ENCODE data around the gene CLDN20. TPM values are rescaled to one million over a fixed set of nuclear protein-coding genes. Genes with fewer than 3 reads are reported as not detected.
A peak's percentile ranks its signal among the peaks of the same experiment; 100 is the strongest.

The CLDN20 gene
- total and polyA plus RNA-seq, 10 of the 15 experiments (the other 5 are each of a cell fraction or from before 2014, with no cell fraction given), result 0.13 to 0.23 TPM; not detected in 8

GRCh38 chr6:155248008-155249001 lies 15.5 kb upstream of the CLDN20 start (continued):
- TF ChIP-seq, protein P1, sequence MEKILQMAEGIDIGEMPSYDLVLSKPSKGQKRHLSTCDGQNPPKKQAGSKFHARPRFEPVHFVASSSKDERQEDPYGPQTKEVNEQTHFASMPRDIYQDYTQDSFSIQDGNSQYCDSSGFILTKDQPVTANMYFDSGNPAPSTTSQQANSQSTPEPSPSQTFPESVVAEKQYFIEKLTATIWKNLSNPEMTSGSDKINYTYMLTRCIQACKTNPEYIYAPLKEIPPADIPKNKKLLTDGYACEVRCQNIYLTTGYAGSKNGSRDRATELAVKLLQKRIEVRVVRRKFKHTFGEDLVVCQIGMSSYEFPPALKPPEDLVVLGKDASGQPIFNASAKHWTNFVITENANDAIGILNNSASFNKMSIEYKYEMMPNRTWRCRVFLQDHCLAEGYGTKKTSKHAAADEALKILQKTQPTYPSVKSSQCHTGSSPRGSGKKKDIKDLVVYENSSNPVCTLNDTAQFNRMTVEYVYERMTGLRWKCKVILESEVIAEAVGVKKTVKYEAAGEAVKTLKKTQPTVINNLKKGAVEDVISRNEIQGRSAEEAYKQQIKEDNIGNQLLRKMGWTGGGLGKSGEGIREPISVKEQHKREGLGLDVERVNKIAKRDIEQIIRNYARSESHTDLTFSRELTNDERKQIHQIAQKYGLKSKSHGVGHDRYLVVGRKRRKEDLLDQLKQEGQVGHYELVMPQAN (conservative IDR thresholded peaks at IDR 0.05), result no peak
- TF ChIP-seq KDM1A (IDR thresholded peaks at IDR 0.05; ENCODE audit: borderline replicate concordance) (no peak), ZNF384 (IDR thresholded peaks at IDR 0.05; ENCODE audit: borderline replicate concordance, low read depth, low read length) (no peak), MXI1 (IDR thresholded peaks at IDR 0.05; ENCODE audit: low read depth, low read length) (no peak), PML (IDR thresholded peaks at IDR 0.05; ENCODE audit: low read length) (no peak), SMAD5 (IDR thresholded peaks at IDR 0.05; ENCODE audit: low read depth) (no peak), TCF3 (IDR thresholded peaks at IDR 0.05; ENCODE audit: borderline replicate concordance, insufficient read depth, low read depth, low read length) (no peak), ZBTB40 (IDR thresholded peaks at IDR 0.05; ENCODE audit: borderline replicate concordance) (no peak), BCL11A (IDR thresholded peaks at IDR 0.05; ENCODE audit: low read depth, low read length) (no peak), ATF7 (IDR thresholded peaks at IDR 0.05; ENCODE audit: low read depth) (0 out of 2 replicates have a peak, but pooled peaks have one; percentile 31), HDAC2 (IDR thresholded peaks at IDR 0.05) (no peak), FOS (IDR thresholded peaks at IDR 0.05; ENCODE audit: borderline replicate concordance, extremely low read depth, insufficient read length) (no peak), DPF2 (IDR thresholded peaks at IDR 0.05) (no peak), MYC (IDR thresholded peaks at IDR 0.05; ENCODE audit: insufficient read depth, insufficient read length, insufficient replicate concordance, low read length, severe bottlenecking) (no peak), RELB (IDR thresholded peaks at IDR 0.05; ENCODE audit: low read depth) (no peak)
- TF ChIP-seq, protein P2, sequence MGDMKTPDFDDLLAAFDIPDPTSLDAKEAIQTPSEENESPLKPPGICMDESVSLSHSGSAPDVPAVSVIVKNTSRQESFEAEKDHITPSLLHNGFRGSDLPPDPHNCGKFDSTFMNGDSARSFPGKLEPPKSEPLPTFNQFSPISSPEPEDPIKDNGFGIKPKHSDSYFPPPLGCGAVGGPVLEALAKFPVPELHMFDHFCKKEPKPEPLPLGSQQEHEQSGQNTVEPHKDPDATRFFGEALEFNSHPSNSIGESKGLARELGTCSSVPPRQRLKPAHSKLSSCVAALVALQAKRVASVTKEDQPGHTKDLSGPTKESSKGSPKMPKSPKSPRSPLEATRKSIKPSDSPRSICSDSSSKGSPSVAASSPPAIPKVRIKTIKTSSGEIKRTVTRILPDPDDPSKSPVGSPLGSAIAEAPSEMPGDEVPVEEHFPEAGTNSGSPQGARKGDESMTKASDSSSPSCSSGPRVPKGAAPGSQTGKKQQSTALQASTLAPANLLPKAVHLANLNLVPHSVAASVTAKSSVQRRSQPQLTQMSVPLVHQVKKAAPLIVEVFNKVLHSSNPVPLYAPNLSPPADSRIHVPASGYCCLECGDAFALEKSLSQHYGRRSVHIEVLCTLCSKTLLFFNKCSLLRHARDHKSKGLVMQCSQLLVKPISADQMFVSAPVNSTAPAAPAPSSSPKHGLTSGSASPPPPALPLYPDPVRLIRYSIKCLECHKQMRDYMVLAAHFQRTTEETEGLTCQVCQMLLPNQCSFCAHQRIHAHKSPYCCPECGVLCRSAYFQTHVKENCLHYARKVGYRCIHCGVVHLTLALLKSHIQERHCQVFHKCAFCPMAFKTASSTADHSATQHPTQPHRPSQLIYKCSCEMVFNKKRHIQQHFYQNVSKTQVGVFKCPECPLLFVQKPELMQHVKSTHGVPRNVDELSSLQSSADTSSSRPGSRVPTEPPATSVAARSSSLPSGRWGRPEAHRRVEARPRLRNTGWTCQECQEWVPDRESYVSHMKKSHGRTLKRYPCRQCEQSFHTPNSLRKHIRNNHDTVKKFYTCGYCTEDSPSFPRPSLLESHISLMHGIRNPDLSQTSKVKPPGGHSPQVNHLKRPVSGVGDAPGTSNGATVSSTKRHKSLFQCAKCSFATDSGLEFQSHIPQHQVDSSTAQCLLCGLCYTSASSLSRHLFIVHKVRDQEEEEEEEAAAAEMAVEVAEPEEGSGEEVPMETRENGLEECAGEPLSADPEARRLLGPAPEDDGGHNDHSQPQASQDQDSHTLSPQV (IDR thresholded peaks at IDR 0.05), result no peak

All from GM12878 (cell line).